A549 treated with AZD2906 at 1 μM for 4 hours (cell line): ENCODE data around the gene DUSP2. TPM values are rescaled to one million over a fixed set of nuclear protein-coding genes. Genes with fewer than 3 reads are reported as not detected.

Experiments used
- total RNA-seq: library from RNA; stranded (reverse); fragments of 200-300 nt; extraction: Qiagen RNA extraction; gene quantifications from 5 replicates; pipeline ENCODE4 v1.2.3, GENCODE V29; 2022

DUSP2 gene
- total RNA-seq = 0.26 to 0.52 TPM (median 0.38 TPM) in 5 replicates

DNA sequence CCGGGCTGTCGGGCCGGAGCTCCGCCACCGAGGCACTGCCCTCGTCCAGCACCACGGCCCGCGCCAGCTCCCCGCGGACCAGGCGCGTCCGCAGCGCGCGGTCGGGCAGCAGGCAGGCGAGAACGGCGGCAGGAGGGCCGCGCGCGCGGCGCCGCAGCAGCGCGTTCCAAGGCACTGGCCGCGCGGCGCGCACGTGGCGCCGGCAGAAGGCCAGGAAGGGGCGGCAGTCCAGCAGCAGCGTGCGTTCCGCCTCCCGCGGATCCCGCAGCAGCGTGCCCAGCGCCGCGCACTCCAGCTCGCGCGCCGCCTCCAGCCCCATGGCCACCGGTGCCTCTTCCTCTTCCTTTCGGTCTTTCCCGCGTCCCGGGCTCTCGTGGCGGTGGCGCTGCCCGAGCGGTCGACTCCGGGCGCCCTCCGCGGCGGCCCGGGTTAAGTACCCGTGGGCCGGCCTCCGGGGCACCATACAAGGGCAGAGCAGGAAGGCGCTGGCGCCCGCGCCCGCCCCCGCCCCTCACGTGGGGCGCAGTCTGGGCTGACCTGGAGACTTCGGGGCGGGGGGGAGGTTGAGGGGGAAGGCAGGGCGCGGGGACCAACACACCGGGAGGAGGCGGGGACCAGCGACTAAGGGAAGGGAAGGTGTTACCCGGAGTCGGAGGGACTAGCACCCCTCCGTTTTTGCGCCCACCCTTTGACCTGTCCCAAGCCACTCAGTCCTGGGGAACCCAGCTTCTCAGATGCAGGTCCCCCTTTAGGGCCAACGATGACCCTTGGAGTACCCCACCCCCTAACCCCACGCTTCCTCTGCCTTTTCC, at the start of gene DUSP2:
Gene DUSP2, minus strand, starts transcription at position 405 of the 812 bp plus-strand sequence. Its CDS starts 86 bp downstream, at position 319.

DNA sequence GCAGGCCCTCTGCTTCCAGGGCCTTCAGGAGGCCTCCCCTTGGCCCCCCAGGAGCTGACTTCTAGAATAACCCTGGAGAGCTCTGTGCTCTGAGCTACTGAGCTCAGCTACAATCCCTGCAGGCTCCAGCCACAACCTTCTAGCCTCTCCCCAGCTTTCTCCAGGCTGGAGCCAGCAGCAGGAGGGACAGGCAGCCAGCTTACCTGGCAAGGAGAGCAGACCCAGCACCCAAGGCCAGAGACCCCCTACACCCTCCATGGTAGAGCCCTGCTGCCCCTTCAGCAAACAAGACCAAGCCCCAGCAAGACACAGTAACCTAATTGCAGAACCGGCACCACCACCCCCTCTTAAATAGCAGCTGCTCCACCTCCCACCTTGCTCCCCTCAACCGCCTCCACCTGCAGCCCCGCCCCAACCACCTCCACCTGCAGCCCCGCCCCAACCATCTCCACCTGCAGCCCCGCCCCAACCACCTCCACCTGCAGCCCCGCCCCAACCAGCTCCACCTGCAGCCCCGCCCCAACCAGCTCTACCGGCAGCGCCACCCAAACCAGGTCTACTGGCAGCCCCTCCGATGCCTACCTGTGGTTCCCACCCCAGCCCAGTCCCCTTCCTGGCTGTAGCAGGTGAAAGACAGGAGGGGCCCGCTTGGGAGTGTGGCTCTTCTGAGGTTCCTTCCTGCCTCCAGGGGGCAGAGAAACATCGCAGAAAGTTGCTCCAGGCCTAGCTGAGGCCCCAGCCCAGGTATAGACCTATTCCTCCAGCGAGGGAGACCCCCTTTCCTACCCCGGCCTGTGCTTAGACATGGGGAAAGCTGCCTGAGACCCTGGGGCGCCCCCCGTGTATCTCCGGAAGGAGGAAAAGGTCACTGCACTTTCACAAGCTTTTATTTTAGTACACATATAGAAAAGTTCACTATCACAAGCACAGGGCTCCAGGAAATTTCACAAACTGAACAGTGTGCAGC, 6.8 kb downstream of the DUSP2 start, which contains the start of gene ASTL:
Gene ASTL, minus strand, starts transcription at position 324 of the 967 bp plus-strand sequence. Its CDS starts 66 bp downstream, at position 258.

GRCh38 chr2:96116424-96116878, 28.8 kb downstream of the DUSP2 start, which contains the start of gene ADRA2B:
TSS of gene ADRA2B (minus strand) at chr2:96116571. CDS start at chr2:96116149, 422 bp downstream.

Other genes with a start within 250 kb of the DUSP2 start
- 3.1 to 5.4 TPM (median 4.0 TPM) in 5 replicates for gene ANKRD36C, start 153.6 kb downstream of the DUSP2 start, total RNA-seq
- 0.02 TPM in 1 of 5 replicates, not detected in the others for gene GPAT2, start 110.5 kb downstream of the DUSP2 start, total RNA-seq
- gene ADRA2B, start 28.9 kb downstream of the DUSP2 start, total RNA-seq = 0.14 to 0.18 TPM (median 0.14 TPM) in 5 replicates
- not detected in 5 replicates for gene ASTL, start 6.9 kb downstream of the DUSP2 start, total RNA-seq
- gene STARD7, start 63.4 kb upstream of the DUSP2 start, total RNA-seq = 82.4 to 97.5 TPM (median 85.4 TPM) in 5 replicates
- gene TMEM127, start 120.6 kb upstream of the DUSP2 start, total RNA-seq = 38.2 to 44.6 TPM (median 42.8 TPM) in 5 replicates
- gene CIAO1, start 120.8 kb upstream of the DUSP2 start, total RNA-seq = 76.1 to 86.0 TPM (median 84.2 TPM) in 5 replicates
- gene SNRNP200, start 160.1 kb upstream of the DUSP2 start, total RNA-seq = 109 to 121 TPM (median 113 TPM) in 5 replicates
- not detected in 5 replicates for gene ITPRIPL1, start 179.9 kb upstream of the DUSP2 start, total RNA-seq
- 38.6 to 48.1 TPM (median 42.9 TPM) in 5 replicates for gene NCAPH, start 190.3 kb upstream of the DUSP2 start, total RNA-seq